PC-9 (cell line): ENCODE measurements around the gene FKBP1B.

Source experiments
- CTCF ChIP-seq: fragments of 200-600 bp; sonication (generic); conservative IDR thresholded peaks from 2 replicates; pipeline ENCODE4 v1.6.1; 2017; ENCODE audit warnings: mixed run types, antibody characterized with exemption, mild to moderate bottlenecking, moderate library complexity
- EZH2 ChIP-seq: fragments of 200-600 bp; sonication (generic); IDR thresholded peaks from 2 replicates; pipeline ENCODE4 v1.8.0; 2017; ENCODE audit warnings: antibody characterized with exemption, low read depth

GRCh38 chr2:24046930-24047702 is 2.4 kb upstream of the FKBP1B start, which contains the start of gene WDCP:
- TF ChIP-seq EZH2: no peak
- TF ChIP-seq CTCF: no peak
